Thyroid gland (tissue), 4 donors: ENCODE measurements around the gene TRRAP. TPM values are rescaled to one million over a fixed set of nuclear protein-coding genes. Genes with fewer than 3 reads are reported as not detected.
A peak's percentile ranks its signal among the peaks of the same experiment; 100 is the strongest.

ENCODE experiments used
- DNase-seq, 2 donors: peaks; one replicate each; pipeline ENCODE4 v3.0.0-alpha.2; 2019
- H3K27ac ChIP-seq, 3 donors: fragments of 200-600 bp; sonication (generic); 1 replicate in 2 of 3; 2 replicates in 1 of 3; pipeline ENCODE4 v1.5.1; 2016 to 2019; ENCODE audit warnings: mild to moderate bottlenecking in 1 of 3, moderate library complexity in 1 of 3
- H3K27me3 ChIP-seq: fragments of 200-600 bp; sonication (generic); one replicate; pipeline ENCODE4 v1.5.1; 2019
- H3K36me3 ChIP-seq, 2 donors: fragments of 200-600 bp; sonication (generic); one replicate each; pipeline ENCODE4 v1.5.1; 2016 to 2019
- H3K4me1 ChIP-seq, 2 donors: fragments of 200-600 bp; sonication (generic); one replicate each; pipeline ENCODE4 v1.5.1; 2017 to 2019
- H3K4me3 ChIP-seq, 3 donors: fragments of 200-600 bp; sonication (generic); replicated peaks in 1 of 3; 1 replicate in 2 of 3; 2 replicates in 1 of 3; pipeline ENCODE4 v1.5.1; 2016; ENCODE audit warnings: mild to moderate bottlenecking in 1 of 3
- H3K9me3 ChIP-seq: fragments of 200-600 bp; sonication (generic); one replicate; pipeline ENCODE4 v1.5.1; 2017
- POLR2A ChIP-seq, 2 donors: fragments of 450-650 bp; IDR thresholded peaks; one replicate each; pipeline ENCODE4 v1.6.1; 2017; ENCODE audit warnings: antibody characterized with exemption in 2 of 2, mild to moderate bottlenecking in 2 of 2, moderate library complexity in 1 of 2
- WGBS, 2 donors: methylation state at CpG; one replicate each; pipeline ENCODE4 v1.1.5; 2017; 5-methylcytosine and 5-hydroxymethylcytosine counted together
- intact Hi-C: fragments of 100-400 bp; cut with DNase I; formaldehyde crosslinking; loops from one replicate; pipeline ENCODE4 v1.15.1; 2023
- total RNA-seq, 4 donors: library from RNA; depleted of rRNA; stranded (reverse); fragments of >200 nt; gene quantifications; one replicate each; pipeline ENCODE4 v1.2.3, GENCODE V29; 2016
- TF ChIP-seq, protein P1 (sequence below), 6 experiments: fragments of 200-600 bp in 3 of 6; fragments of 450-650 bp in 3 of 6; sonication (generic) in 3 of 6; IDR thresholded peaks; one replicate each; pipeline ENCODE4 v1.5.1; 2016 to 2019; ENCODE audit warnings: antibody characterized with exemption in 6 of 6, mild to moderate bottlenecking in 2 of 6, inconsistent platforms in 1 of 6, moderate library complexity in 1 of 6

TRRAP gene
- total RNA-seq, 4 donors from 2014 or later: 43.5 to 72.6 (median 52.2) TPM

DNA sequence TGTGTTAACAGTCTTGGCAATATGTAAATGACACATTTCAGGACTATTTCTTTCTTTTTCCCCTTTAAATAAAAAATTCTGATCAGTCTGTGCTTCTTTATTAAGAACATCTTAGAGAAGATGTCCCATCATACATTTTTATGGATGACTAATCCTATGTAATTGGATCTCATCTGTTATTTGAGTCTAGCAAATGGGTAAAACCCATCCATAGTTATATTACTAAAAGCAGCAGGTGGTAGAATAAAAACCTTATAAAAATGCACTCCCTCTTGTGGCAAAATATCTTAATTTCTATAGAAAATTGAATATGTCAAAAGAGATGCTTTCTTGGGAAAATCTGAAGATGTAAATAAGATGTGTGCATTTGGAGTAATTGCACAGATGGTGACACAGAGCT, 35.3 kb downstream of the TRRAP start:
- Histone ChIP-seq H3K27ac (peak overlapping the region in 1 of 3 donors; percentile 31), H3K27me3 (no peaks in the 10 kb centered on the region), H3K36me3 (peaks cover 64 to 74% of the 10 kb centered on the region in 2 donors), H3K4me1 (no peaks in the 10 kb centered on the region), H3K9me3 (no peaks in the 10 kb centered on the region), H3K4me3 (no peak overlapping the region)
- DNase-seq: no peak
- no peak for TF ChIP-seq POLR2A (IDR thresholded peaks at IDR 0.05)
- intact Hi-C loops: no loop called here

DNA sequence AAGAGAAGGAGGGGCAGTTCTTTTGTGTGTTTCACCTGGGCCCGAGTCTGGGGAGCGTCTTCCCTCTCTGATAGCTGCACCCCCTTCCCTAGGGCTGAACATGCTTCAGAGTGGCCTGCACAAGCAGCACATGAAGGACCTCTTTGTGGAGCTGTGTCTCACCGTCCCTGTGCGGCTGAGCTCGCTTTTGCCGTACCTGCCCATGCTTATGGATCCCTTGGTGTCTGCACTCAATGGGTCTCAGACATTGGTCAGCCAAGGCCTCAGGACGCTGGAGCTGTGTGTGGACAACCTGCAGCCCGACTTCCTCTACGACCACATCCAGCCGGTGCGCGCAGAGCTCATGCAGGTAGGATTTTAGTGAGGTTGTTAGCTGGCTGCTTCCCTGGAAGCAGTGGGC, 39.0 kb downstream of the TRRAP start:
- Histone ChIP-seq H3K27me3 (no peaks in the 10 kb centered on the region), H3K36me3 (peaks cover 59 to 67% of the 10 kb centered on the region in 2 donors), H3K9me3 (no peaks in the 10 kb centered on the region), H3K4me3 (no peak overlapping the region), H3K4me1 (no peaks in the 10 kb centered on the region), H3K27ac (no peak overlapping the region)
- intact Hi-C loops: no loop called here
- DNase-seq: no peak
- WGBS, 2 donors: 95 to 96% methylated on average over 11 of the region's 12 CpGs
- TF ChIP-seq, protein P1, sequence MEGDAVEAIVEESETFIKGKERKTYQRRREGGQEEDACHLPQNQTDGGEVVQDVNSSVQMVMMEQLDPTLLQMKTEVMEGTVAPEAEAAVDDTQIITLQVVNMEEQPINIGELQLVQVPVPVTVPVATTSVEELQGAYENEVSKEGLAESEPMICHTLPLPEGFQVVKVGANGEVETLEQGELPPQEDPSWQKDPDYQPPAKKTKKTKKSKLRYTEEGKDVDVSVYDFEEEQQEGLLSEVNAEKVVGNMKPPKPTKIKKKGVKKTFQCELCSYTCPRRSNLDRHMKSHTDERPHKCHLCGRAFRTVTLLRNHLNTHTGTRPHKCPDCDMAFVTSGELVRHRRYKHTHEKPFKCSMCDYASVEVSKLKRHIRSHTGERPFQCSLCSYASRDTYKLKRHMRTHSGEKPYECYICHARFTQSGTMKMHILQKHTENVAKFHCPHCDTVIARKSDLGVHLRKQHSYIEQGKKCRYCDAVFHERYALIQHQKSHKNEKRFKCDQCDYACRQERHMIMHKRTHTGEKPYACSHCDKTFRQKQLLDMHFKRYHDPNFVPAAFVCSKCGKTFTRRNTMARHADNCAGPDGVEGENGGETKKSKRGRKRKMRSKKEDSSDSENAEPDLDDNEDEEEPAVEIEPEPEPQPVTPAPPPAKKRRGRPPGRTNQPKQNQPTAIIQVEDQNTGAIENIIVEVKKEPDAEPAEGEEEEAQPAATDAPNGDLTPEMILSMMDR (IDR thresholded peaks at IDR 0.05): no peak
- TF ChIP-seq POLR2A (IDR thresholded peaks at IDR 0.05): no peak

DNA sequence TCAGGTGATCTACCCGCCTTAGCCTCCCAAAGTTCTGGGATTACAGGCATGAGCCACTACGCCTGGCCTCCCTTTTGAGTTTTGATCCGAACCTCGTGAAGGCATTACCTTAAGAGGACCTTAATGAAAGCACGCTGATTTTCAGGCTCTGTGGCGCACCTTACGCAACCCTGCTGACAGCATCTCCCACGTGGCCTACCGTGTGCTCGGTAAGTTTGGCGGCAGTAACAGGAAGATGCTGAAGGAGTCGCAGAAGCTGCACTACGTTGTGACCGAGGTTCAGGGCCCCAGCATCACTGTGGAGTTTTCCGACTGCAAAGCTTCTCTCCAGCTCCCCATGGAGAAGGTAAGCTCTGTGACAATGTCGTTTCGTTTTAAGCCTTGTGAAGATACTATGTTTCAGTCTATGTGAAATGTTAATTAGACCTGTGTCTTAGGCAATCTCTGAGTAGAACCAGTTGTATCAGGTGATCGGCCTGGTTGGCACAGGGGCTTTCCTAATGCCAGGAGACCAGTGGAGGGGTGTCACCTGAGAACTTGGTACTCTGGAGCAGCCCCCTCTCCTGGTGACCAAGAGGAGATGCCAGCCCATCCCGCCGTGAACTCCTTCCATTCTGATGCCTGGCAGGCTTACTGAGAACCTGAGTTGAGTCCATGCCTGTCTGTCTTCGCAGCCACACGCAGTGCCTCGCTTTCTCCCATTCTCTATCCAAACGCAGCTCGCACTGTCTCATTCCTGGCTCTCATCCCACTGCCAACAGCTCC, 43.5 kb downstream of the TRRAP start:
- peaks cover 74 to 76% of the 10 kb centered on the region in 2 donors for H3K36me3 ChIP-seq
- no peaks in the 10 kb centered on the region for H3K9me3 ChIP-seq
- H3K27ac ChIP-seq: no peak overlapping the region
- DNase-seq: no peak
- no peaks in the 10 kb centered on the region for H3K27me3 ChIP-seq
- no peak overlapping the region for H3K4me3 ChIP-seq
- WGBS, 2 donors: 93 to 95% methylated on average over 24 to 25 of the region's 25 CpGs
- TF ChIP-seq POLR2A (IDR thresholded peaks at IDR 0.05): no peak
- TF ChIP-seq, protein P1 (IDR thresholded peaks at IDR 0.05): no peak
- intact Hi-C loops: no loop called here
- no peaks in the 10 kb centered on the region for H3K4me1 ChIP-seq

DNA sequence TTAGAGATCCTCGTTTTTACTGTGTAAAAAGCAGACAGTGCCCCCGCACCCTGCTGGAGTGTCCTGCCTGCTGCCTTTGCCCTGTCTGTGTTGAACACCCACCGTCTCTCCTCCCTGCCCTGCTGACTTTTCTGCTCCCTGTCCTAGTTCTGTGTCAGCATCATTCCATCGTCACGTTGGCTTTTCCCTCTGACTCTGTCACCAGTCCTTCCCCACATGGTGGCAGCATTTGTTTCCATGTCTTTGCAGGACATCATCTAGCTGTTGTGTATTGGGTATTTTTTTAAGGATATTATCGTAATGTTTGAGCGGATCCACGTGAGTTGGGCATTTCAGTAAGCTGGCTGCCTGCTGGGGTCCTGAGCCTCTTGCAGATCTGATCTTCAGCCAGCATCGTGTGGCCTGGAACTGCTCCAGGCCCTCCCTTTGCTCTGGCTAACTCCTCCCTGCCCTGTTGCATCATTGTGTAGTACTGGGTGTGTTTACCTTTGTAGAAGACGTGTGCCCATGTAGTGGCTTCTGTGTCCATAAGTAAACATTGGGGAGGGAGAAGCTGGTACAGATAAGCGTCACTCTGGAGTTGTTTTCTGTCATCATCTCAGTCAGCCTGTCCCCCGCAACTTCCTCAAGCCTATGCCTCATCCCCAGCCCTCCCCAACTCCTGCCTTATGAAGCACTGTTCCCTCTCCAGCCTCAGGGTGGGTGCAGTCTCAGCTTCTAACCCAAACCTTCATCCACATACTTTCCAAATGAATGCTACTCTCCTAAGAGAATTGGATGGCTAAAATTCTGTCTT, 44.3 kb downstream of the TRRAP start:
- H3K4me1 ChIP-seq: no peaks in the 10 kb centered on the region
- H3K27me3 ChIP-seq: no peaks in the 10 kb centered on the region
- WGBS, 2 donors: 86 to 89% methylated on average over 12 of the region's 12 CpGs
- intact Hi-C loops: no loop called here
- no peaks in the 10 kb centered on the region for H3K9me3 ChIP-seq
- TF ChIP-seq, protein P1 (IDR thresholded peaks at IDR 0.05): no peak
- TF ChIP-seq POLR2A (IDR thresholded peaks at IDR 0.05): no peak
- no peak overlapping the region for H3K27ac ChIP-seq
- peaks cover 74 to 79% of the 10 kb centered on the region in 2 donors for H3K36me3 ChIP-seq
- DNase-seq: no peak
- H3K4me3 ChIP-seq: no peak overlapping the region

DNA sequence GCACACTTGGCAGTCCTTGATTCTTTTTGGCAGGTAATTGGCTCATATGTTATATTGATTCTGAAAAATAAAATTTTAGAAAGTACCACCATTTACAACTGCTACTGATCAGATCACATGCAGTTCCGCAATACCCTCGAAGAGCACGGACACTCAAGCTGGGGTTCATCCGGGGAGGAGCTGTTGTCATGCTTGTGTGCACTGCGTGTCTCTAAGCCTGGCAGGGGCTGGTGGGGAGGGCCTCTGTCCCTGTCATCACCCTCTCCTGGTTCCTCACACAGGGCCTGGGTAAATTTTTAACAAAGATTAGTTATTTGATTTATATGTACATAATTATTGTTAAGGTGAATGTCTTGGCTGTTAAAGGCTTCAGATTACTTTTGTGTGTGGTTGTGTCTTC, 45.2 kb downstream of the TRRAP start:
- H3K36me3 ChIP-seq: peaks cover 76 to 80% of the 10 kb centered on the region in 2 donors
- H3K4me3 ChIP-seq: no peak overlapping the region
- TF ChIP-seq, protein P1 (IDR thresholded peaks at IDR 0.05): no peak
- no peak for TF ChIP-seq POLR2A (IDR thresholded peaks at IDR 0.05)
- H3K9me3 ChIP-seq: no peaks in the 10 kb centered on the region
- WGBS, 2 donors: 96 to 99% methylated on average over 5 of the region's 5 CpGs
- intact Hi-C loops: no loop called here
- no peaks in the 10 kb centered on the region for H3K4me1 ChIP-seq
- H3K27ac ChIP-seq: no peak overlapping the region
- DNase-seq: no peak
- no peaks in the 10 kb centered on the region for H3K27me3 ChIP-seq
